HG03025 (cell line): ENCODE results near the gene CCDC78.
A peak's percentile ranks its signal among the peaks of the same experiment; 100 is the strongest.
"Not testable (repeated sequence)": the region's sequence is repeated elsewhere in the genome, so short reads cannot be mapped to it uniquely, and the experiment has no call there.

Experiments
- ATAC-seq: cut with Tn5 transposase; IDR thresholded peaks from one replicate; pipeline ENCODE4 v1.9.1; 2021; ENCODE audit warnings: mild to moderate bottlenecking, moderate library complexity; ENCODE audit not compliant: unreplicated experiment, low FRiP score

The CCDC78 gene

DNA sequence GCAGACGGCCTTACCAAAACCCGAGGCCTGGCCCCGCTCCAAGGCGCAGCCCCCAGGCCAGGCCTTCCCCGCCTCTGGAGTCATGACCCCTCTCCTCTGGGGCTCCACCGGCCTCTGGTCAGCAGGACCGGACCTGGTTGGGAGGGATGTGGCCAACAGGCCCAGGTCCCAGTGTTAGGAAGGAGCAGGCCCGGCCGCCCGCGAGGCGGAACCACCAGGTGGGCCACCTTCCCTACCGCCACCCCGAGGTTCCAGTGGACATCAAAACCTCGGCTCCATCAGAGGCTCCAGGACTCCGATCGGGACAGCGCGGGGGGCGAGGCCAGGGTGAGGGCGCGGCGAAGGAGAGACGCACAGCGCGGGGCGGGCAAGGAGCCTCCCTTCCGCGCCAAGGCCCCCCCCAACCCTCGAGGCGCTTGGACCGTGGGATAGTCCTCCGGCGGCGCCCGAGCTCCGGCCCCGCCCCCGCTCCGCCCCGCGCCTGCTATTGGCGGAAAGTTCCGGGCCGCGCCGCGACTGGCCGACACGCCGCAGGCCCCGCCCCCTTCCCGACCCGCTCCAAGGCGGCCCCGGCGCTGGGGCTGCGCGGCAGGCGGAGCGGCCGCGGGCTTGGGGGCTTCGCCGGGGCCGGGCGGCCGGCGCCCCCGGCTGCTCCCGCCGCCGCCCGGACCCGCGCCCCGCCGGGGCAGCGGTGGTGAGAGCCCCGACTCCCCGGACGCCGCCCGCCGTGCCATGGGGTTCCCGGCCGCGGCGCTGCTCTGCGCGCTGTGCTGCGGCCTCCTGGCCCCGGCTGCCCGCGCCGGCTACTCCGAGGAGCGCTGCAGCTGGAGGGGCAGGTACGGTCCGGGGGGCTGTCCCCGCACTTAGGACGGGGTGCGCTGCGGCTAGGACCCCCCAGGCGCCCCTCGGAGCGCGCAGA, 11.4 kb downstream of the CCDC78 start, which contains the start of gene METRN:
Gene METRN (plus strand): TSS at position 561 of the 919 bp plus-strand sequence. CDS start 172 bp downstream, at position 733.
- ATAC-seq: peak; percentile 47

GRCh38 chr16:714079-714478, 12.2 kb downstream of the CCDC78 start:
- no peak for ATAC-seq

GRCh38 chr16:712740-713250, 13.4 kb downstream of the CCDC78 start:
- not testable (repeated sequence) for ATAC-seq

- no peak for ATAC-seq
Measured at GRCh38 chr16:711548-712320, 14.5 kb downstream of the CCDC78 start.

DNA sequence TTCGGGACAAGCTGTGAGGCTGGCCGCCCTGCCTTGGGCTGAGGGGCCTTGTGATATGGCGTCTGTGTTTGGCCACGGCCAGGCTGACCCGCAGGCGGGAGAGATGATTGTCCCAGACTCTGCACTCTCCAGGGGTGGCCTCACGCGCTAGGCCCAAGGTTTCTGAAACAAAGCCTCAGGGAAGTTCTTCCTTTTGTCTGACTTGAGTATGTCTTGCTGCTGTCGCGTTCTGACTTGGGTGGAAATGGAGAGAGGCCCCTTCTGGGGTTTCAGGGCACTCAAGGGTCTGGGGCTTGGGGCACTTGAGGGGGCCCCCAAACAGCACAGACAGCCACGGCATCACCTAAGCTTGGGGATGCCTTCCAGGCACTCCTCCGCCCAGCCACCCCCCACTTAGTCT, 15.2 kb downstream of the CCDC78 start:
- ATAC-seq: no peak

- ATAC-seq: no peak
Measured at GRCh38 chr16:710500-711075, 15.7 kb downstream of the CCDC78 start.

DNA sequence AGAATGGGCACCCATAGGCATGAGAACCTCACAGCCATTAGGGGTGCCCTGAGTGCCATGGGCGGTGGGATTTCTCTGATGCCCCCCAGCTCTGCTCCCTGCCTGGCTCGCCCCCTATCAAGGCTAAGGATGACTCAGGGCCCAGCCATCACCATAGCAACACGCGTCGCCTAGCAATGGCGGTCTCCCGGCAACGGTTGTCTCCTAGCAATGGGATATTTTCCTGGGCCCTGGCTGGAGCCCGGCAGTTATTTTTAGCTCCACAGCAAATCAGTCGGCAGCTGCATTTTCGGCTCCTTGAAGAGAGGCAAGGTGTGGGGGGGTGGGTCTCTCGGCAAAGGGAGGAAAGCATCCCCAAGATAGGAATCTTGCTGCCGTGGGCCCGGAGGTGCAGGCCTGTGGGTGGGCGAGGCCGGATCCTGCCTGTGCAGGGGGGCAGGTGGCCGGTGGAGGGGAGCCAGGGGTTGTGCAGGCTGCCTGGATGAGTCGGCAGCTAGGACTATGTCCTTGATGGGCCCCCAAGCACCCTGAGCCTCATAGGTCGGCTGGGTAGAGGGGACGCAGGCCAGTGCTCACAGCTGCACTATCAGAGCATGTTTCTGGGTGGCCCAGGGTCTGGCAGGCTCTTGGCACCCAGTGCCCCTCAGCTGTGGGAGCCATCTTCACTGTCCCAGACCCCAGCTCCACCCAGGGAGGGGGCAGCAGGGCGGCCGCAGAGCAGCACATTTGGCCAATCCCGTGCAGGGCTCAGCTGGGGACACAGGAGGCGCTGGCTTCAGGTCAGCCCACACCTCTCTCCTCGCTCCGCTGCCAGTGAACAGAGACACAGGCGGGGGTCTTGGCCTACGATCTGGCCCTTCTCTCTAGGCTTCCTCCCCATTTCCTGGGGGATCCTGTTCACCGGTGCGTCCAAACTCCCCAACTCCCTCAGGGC, 16.4 kb downstream of the CCDC78 start:
- no peak for ATAC-seq

DNA sequence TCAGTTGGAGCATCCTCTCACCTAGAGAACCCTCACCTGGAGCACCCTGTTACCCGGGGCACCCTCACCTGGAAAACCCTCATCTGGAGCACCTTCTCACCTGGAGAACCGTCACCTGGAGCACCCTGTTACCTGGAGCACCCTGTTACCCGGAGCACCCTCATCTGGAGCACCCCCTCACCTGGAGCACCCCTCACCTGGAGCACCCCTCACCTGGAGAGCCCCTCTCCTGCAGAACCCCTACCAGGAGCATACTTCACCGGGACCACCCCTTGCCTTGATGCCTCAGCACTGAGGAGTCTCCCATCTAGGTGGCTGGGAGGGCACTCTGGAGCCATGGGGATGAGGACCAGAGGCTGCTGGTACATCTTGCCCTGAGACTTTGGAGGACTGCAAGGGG, 17.3 kb downstream of the CCDC78 start:
- no peak for ATAC-seq

DNA sequence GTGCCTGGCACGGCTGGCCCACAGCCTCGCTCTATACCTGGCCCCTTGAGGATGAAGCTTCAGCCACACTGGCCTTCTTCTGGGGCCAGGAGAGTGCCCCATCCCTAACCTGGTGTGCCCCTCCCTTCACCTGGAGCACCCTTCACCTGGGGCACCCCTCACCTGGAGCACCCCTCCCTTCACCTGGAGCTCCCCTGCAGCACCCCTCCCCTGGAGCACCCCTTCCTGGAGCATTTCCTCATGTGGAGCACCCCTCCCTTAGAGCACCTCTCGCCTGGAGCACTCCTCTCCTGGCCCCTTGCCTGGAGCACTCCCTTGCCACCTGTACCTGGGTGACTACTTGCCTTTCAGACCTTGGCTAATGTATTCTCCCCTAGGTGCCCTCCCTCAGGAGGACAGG, 18.2 kb downstream of the CCDC78 start:
- ATAC-seq: no peak

DNA sequence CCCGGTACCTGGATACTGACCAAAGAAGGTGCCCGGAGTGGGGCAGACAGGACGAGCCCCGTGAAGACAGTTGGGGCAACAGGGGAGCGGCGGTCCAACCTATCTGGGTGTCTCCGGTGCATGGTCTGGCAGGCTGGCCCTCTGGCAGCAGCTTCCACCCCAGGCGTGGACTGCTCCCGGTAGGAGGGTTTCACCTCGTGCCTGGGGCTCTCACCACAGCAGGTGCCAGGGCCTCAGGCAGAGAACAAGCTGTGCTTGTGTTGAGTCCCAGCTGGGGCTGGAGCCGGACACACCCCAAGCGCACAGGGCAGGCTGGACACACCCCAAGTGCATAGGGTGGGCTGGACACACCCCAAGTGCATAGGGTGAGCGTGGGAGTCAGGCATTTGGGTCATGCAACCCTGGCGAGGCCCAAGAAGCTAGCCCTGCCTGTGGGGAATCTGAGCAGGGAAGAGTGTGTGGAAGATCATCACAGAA, 19.1 kb downstream of the CCDC78 start:
- no peak for ATAC-seq

GRCh38 chr16:706189-707061, 19.8 kb downstream of the CCDC78 start:
- ATAC-seq: no peak

GRCh38 chr16:705431-706188, 20.6 kb downstream of the CCDC78 start, which contains the start of gene FBXL16:
FBXL16 (minus strand) TSS chr16:705801; CDS start chr16:697405, 8,396 bp downstream.
- no peak for ATAC-seq

DNA sequence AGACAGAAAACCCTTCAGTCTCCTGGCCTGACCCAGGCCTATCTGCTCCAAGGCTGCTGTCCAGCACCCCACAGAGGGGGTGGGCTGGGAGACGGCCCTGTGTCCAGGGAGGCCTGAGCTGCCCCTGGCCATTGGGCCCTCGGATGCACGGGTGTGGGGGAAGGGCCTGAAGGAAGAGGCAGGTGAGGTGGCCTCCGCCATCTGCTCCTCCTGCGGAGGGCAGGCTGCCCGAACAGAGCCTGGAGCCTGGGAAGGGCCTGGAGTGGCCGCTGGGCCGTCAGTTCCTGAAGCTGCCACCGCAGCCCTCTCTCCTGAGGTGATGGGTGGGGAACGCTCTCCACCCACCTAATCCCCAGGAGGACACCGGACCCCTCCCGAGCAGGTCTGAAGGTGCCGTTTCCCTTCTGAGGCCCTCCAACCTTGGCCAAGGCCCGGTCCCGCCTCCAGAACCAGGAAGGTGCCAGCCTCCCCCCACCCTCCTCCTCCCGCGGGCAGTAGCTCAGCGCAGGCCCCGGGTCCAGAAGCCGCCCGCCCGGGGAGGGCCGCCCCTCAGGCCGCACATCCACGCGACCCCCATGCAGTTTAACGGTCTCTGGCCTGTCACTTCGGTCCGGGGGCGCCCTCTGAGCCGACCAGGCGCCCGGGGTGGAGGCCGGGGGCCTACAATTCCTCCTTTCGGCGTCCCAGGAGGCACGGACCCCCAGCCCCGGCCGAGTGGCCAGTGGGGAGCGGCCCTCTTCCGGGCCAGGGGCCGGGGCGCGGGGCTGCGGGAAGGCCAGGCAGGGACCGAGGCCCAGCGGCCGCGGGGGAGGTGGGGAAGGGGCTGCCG, 21.5 kb downstream of the CCDC78 start:
- no peak for ATAC-seq

GRCh38 chr16:704047-704446, 22.2 kb downstream of the CCDC78 start:
- ATAC-seq: no peak

DNA sequence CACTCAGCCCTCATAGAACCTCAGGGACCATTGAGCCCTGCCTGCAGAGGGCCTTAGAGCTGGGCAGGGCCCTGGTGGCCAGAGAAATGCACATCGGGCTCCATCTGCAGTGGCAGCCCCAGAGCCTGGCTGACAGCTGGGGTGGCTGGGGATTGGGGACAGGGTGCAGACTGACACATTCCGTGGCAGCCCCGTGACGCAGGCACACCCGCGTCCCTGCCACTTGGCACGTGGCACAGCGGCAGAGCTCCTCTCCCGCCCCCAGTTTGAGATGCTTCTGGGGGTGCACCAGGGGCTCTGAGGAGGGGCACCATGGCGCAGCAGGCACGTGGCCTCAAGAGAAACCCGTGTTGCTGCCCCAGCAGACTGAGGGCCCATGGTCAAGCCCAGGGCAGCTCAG, 22.8 kb downstream of the CCDC78 start:
- no peak for ATAC-seq

- no peak for ATAC-seq
Measured at GRCh38 chr16:702341-702740, 23.9 kb downstream of the CCDC78 start.
